HG03025 (cell line): ENCODE data around the gene TP53BP1.
"Not testable (repeated sequence)": the region's sequence is repeated elsewhere in the genome, so short reads cannot be mapped to it uniquely, and the experiment has no call there.

Experiments used
- ATAC-seq: cut with Tn5 transposase; IDR thresholded peaks from one replicate; pipeline ENCODE4 v1.9.1; 2021; ENCODE audit warnings: mild to moderate bottlenecking, moderate library complexity; ENCODE audit not compliant: unreplicated experiment, low FRiP score

TP53BP1 gene

GRCh38 chr15:43423793-43424192 lies 69.2 kb downstream of the TP53BP1 start:
- ATAC-seq = no peak

GRCh38 chr15:43420876-43421275 lies 72.1 kb downstream of the TP53BP1 start:
- no peak for ATAC-seq

- ATAC-seq = no peak
These were observed 72.5 kb downstream of the TP53BP1 start for GRCh38 chr15:43420435-43420834.

- ATAC-seq = no peak
These were observed 78.8 kb downstream of the TP53BP1 start for GRCh38 chr15:43414196-43414595.

GRCh38 chr15:43412096-43412495 lies 80.9 kb downstream of the TP53BP1 start:
- ATAC-seq = no peak

- no peak for ATAC-seq
These were observed 82.3 kb downstream of the TP53BP1 start for GRCh38 chr15:43410572-43411214.

- no peak for ATAC-seq
These were observed 84.2 kb downstream of the TP53BP1 start for GRCh38 chr15:43408789-43409188.

- no peak for ATAC-seq
These were observed 86.1 kb downstream of the TP53BP1 start for GRCh38 chr15:43406808-43407207.

- no peak for ATAC-seq
These were observed 86.8 kb downstream of the TP53BP1 start for GRCh38 chr15:43406189-43406588.

- no peak for ATAC-seq
These were observed 88.8 kb downstream of the TP53BP1 start for GRCh38 chr15:43404130-43404529.

GRCh38 chr15:43403616-43404015 lies 89.3 kb downstream of the TP53BP1 start:
- ATAC-seq = no peak

GRCh38 chr15:43402255-43402654 lies 90.7 kb downstream of the TP53BP1 start:
- no peak for ATAC-seq

GRCh38 chr15:43393592-43393991 lies 99.4 kb downstream of the TP53BP1 start:
- not testable (repeated sequence) for ATAC-seq

- no peak for ATAC-seq
These were observed 102.2 kb downstream of the TP53BP1 start for GRCh38 chr15:43390723-43391122.

- ATAC-seq = no peak
These were observed 109.9 kb downstream of the TP53BP1 start for GRCh38 chr15:43383070-43383469.

GRCh38 chr15:43382310-43382709 lies 110.6 kb downstream of the TP53BP1 start:
- ATAC-seq = no peak

GRCh38 chr15:43378601-43379000 lies 114.4 kb downstream of the TP53BP1 start:
- no peak for ATAC-seq

- ATAC-seq = no peak
These were observed 116.8 kb downstream of the TP53BP1 start for GRCh38 chr15:43376017-43376705.

- ATAC-seq = peak; percentile 86
These were observed 121.7 kb downstream of the TP53BP1 start, which contains the start of the genes TUBGCP4 and ZSCAN29 for GRCh38 chr15:43370975-43371974. TSS of gene TUBGCP4 (plus strand) at chr15:43371101. CDS start at chr15:43371355, 254 bp downstream. TSS of gene ZSCAN29 (minus strand) at chr15:43371043. CDS start at chr15:43369913, 1,130 bp downstream.

GRCh38 chr15:43370310-43370974 lies 122.5 kb downstream of the TP53BP1 start:
- no peak for ATAC-seq
